ENCODE measurements around the gene USP33. TPM values are rescaled to one million over a fixed set of nuclear protein-coding genes. Genes with fewer than 3 reads are reported as not detected.

Gene USP33
- total and polyA plus RNA-seq, 2 of the 8 experiments (the other 6 are each of a cell fraction or from before 2014, with no cell fraction given), result 20.0 to 55.5 TPM

DNA sequence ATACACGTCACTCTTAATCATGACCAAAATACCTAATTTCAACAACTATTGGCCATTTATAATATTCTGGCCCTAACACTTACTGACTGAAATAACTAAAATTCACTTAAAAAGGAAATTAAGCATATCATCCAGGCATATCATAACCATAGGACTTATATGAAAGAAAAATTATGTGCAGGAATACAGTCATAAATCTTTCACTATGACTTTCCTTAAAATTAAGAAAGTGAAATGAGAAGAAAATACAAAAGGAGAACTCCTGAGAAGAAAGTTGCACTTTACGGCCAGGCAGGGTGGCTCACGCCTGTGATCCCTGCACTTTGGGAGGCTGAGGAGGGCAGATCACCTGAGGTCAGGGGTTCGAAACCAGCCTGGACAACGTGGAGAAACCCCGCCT, 86.6 kb downstream of the USP33 start:
- Histone ChIP-seq H4K91ac (replicated peaks; ENCODE audit: insufficient read length, low read length) (no peak overlapping the region), H3K36me3 (ENCODE audit: control insufficient read depth in 2 of 4, insufficient read depth in 4 of 4, low read length in 3 of 4) (no peaks in the 10 kb centered on the region; a peak in 1 of 8 replicates), H2BK15ac (ENCODE audit: low read length) (no peak overlapping the region), H3K23ac (ENCODE audit: insufficient read length) (no peak overlapping the region), H3K4me1 (replicated peaks in 1 of 4; ENCODE audit: control insufficient read depth in 3 of 4, insufficient read depth in 4 of 4, low read length in 3 of 4) (peaks cover 0 to 4% (median under 1%) of the 10 kb centered on the region in 4 experiments; a peak in 2 of 7 replicates), H2BK5ac (ENCODE audit: low read depth, low read length) (no peak overlapping the region), H2BK12ac (ENCODE audit: low read depth, low read length) (no peak overlapping the region), H3K14ac (ENCODE audit: insufficient read length) (no peak overlapping the region), H3K79me2 (ENCODE audit: control insufficient read depth in 1 of 2, insufficient read depth in 2 of 2, low read length in 2 of 2) (peaks cover 7 to 100% of the 10 kb centered on the region in 2 experiments), H3K9me3 (ENCODE audit: insufficient read depth in 2 of 2, low read depth in 1 of 2, low read length in 1 of 2) (no peaks in the 10 kb centered on the region), H3K79me1 (ENCODE audit: low read depth, low read length) (no peaks in the 10 kb centered on the region; the same call in none of the 2 replicates), H2BK120ac (replicated peaks; ENCODE audit: low read depth, low read length) (no peak overlapping the region), H3K27me3 (replicated peaks in 1 of 4; ENCODE audit: control insufficient read depth in 3 of 4, extremely low read depth in 1 of 4, insufficient read depth in 3 of 4, low read length in 3 of 4) (no peaks in the 10 kb centered on the region), H3K4me2 (ENCODE audit: insufficient read depth in 1 of 2, low read depth in 2 of 2, low read length in 2 of 2) (no peak overlapping the region), H3K9ac (replicated peaks in 1 of 4; ENCODE audit: extremely low read depth in 1 of 4, low read depth in 3 of 4, low read length in 3 of 4) (no peak overlapping the region), H3K56ac (replicated peaks; ENCODE audit: insufficient read length, low read depth, low read length) (no peak overlapping the region), H3K23me2 (ENCODE audit: low read depth, low read length) (no peaks in the 10 kb centered on the region), H3K27ac (ENCODE audit: low read depth, low read length) (no peak overlapping the region), H3K4me3 (ENCODE audit: extremely low read depth in 1 of 4, insufficient read depth in 2 of 4, low read depth in 3 of 4, low read length in 4 of 4) (no peak overlapping the region), H3K18ac (ENCODE audit: extremely low read depth, low read length) (no peak overlapping the region), H2AFZ (ENCODE audit: low read length) (no peak overlapping the region), H2AK5ac (ENCODE audit: low read depth, low read length) (no peak overlapping the region), H4K8ac (ENCODE audit: extremely low read depth, insufficient read depth, low read length) (no peak overlapping the region), H4K20me1 (replicated peaks in 1 of 2; ENCODE audit: control insufficient read depth in 1 of 2, insufficient read depth in 2 of 2, low read length in 2 of 2) (peaks cover 4 to 7% of the 10 kb centered on the region in 2 experiments), H3K4ac (replicated peaks; ENCODE audit: insufficient read length, low read depth, low read length) (no peak overlapping the region), H2BK20ac (ENCODE audit: low read length) (no peak overlapping the region), H4K5ac (ENCODE audit: insufficient read length, low read depth, low read length) (no peak overlapping the region)
- DNase-seq (ENCODE audit: low read depth in 1 of 2, low spot score in 2 of 2), result no peak
- 79% methylated on average over 6 of the region's 6 CpGs; no CpG with 5 or more reads in 1 of the 2 experiments for WGBS, 2 experiments (ENCODE audit: extremely low coverage in 1 of 2, insufficient coverage in 1 of 2, insufficient read length in 1 of 2, insufficient replicate concordance in 2 of 2, low coverage in 1 of 2, low lambda C conversion rate in 2 of 2, missing lambda C conversion rate in 1 of 2)
- ChIA-PET CTCF (ENCODE audit: partially characterized antibody) (interaction anchor here (0.6 to 0.9 kb wide), 2 partner anchors 10 to 13 kb away, joined by 3 to 4 read pairs; no protein-coding TSS in a partner anchor), POLR2A (ENCODE audit: partially characterized antibody) (interaction anchor here (1.1 to 8.5 kb wide), 2 partner anchors 8 to 9 kb away, joined by 3 to 57 read pairs; partner anchors contain the start of gene ZZZ3)
- no peak for FAIRE-seq
- TF ChIP-seq JUN (IDR thresholded peaks at IDR 0.05; ENCODE audit: low read depth, low read length) (no peak), SUZ12 (IDR thresholded peaks at IDR 0.05; ENCODE audit: low read length) (no peak), PHF8 (conservative IDR thresholded peaks at IDR 0.05; ENCODE audit: low read depth, low read length) (no peak), NANOG (IDR thresholded peaks at IDR 0.05; ENCODE audit: insufficient read depth, low read depth, low read length, poor library complexity, severe bottlenecking) (no peak), RXRA (IDR thresholded peaks at IDR 0.05; ENCODE audit: insufficient read depth, low read depth, low read length) (no peak), NRF1 (IDR thresholded peaks at IDR 0.05; ENCODE audit: low read depth, low read length) (no peak), BACH1 (IDR thresholded peaks at IDR 0.05; ENCODE audit: low read length) (no peak), CHD2 (IDR thresholded peaks at IDR 0.05; ENCODE audit: low read length) (no peak), SAP30 (IDR thresholded peaks at IDR 0.05; ENCODE audit: insufficient read depth, insufficient replicate concordance, low read length) (no peak), BRCA1 (IDR thresholded peaks at IDR 0.05; ENCODE audit: low read depth, low read length) (no peak), GABPA (IDR thresholded peaks at IDR 0.05; ENCODE audit: borderline replicate concordance, insufficient read depth, low read length) (no peak)
- TF ChIP-seq, protein P1, sequence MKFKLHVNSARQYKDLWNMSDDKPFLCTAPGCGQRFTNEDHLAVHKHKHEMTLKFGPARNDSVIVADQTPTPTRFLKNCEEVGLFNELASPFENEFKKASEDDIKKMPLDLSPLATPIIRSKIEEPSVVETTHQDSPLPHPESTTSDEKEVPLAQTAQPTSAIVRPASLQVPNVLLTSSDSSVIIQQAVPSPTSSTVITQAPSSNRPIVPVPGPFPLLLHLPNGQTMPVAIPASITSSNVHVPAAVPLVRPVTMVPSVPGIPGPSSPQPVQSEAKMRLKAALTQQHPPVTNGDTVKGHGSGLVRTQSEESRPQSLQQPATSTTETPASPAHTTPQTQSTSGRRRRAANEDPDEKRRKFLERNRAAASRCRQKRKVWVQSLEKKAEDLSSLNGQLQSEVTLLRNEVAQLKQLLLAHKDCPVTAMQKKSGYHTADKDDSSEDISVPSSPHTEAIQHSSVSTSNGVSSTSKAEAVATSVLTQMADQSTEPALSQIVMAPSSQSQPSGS (IDR thresholded peaks at IDR 0.05; ENCODE audit: low read length), result no peak

Measured in H1 (cell line).